Smooth muscle cell (in vitro differentiated cells): ENCODE measurements around the gene ACACA. TPM values are rescaled to one million over a fixed set of nuclear protein-coding genes. Genes with fewer than 3 reads are reported as not detected.
A peak's percentile ranks its signal among the peaks of the same experiment; 100 is the strongest.

Source experiments
- DNase-seq: peaks from one replicate; lab custom pipeline; 2025; ENCODE audit not compliant: unreplicated experiment; lab: John Stamatoyannopoulos, UW
- H2AFZ ChIP-seq: fragments of 200-600 bp; sonication (generic); 2 replicates; pipeline ENCODE4 v1.6.0; 2016; ENCODE audit warnings: antibody characterized with exemption, low read depth, mild to moderate bottlenecking
- H3F3A ChIP-seq: fragments of 200-600 bp; sonication (generic); 2 replicates; pipeline ENCODE4 v1.6.0; 2017; ENCODE audit warnings: antibody characterized with exemption, low read depth
- H3K27ac ChIP-seq: fragments of 200-600 bp; sonication (generic); 2 replicates; pipeline ENCODE4 v1.5.1; 2016; ENCODE audit warnings: low read depth, mild to moderate bottlenecking
- H3K27me3 ChIP-seq: fragments of 200-600 bp; sonication (generic); 2 replicates; pipeline ENCODE4 v1.6.1; 2016; ENCODE audit warnings: low read depth, mild to moderate bottlenecking
- H3K36me3 ChIP-seq: fragments of 200-600 bp; sonication (generic); 2 replicates; pipeline ENCODE4 v1.5.1; 2016; ENCODE audit warnings: low read depth
- H3K4me1 ChIP-seq: fragments of 200-600 bp; sonication (generic); 2 replicates; pipeline ENCODE4 v1.5.1; 2016; ENCODE audit warnings: low read depth
- H3K4me2 ChIP-seq: fragments of 200-600 bp; sonication (generic); 2 replicates; pipeline ENCODE4 v1.6.0; 2016; ENCODE audit warnings: mild to moderate bottlenecking
- H3K4me3 ChIP-seq: fragments of 200-600 bp; sonication (generic); 2 replicates; pipeline ENCODE4 v1.5.1; 2016; ENCODE audit warnings: mild to moderate bottlenecking
- H3K79me2 ChIP-seq: fragments of 200-600 bp; sonication (generic); 2 replicates; pipeline ENCODE4 v1.6.0; 2016; ENCODE audit warnings: low read depth, mild to moderate bottlenecking
- H3K9ac ChIP-seq: fragments of 200-600 bp; sonication (generic); 2 replicates; pipeline ENCODE4 v1.6.0; 2016; ENCODE audit warnings: low read depth
- H3K9me3 ChIP-seq: fragments of 200-600 bp; sonication (generic); replicated peaks from 2 replicates; pipeline ENCODE4 v1.5.1; 2016; ENCODE audit warnings: low read depth
- H4K20me1 ChIP-seq: fragments of 200-600 bp; sonication (generic); 2 replicates; pipeline ENCODE4 v1.6.0; 2016; ENCODE audit warnings: low read depth
- WGBS: methylation state at CpG from one replicate; pipeline ENCODE4 v1.1.7; 2016; ENCODE audit warnings: low lambda C conversion rate; 5-methylcytosine and 5-hydroxymethylcytosine counted together
- polyA plus RNA-seq: library from polyadenylated mRNA; unstranded; fragments of >200 nt; fragmentation: Nextera tagmentation; extraction: Ambion mirVana; gene quantifications from 2 replicates; pipeline ENCODE4 v1.2.1, GENCODE V29; 2016
- total RNA-seq: library from RNA; depleted of rRNA; stranded (reverse); fragments of >200 nt; gene quantifications from 2 replicates; pipeline ENCODE4 v1.2.3, GENCODE V29; 2014
- TF ChIP-seq, protein P1 (sequence below): fragments of 200-600 bp; sonication (generic); IDR thresholded peaks from 2 replicates; pipeline ENCODE4 v1.5.1; 2017; ENCODE audit warnings: borderline replicate concordance, mild to moderate bottlenecking, antibody characterized with exemption; ENCODE audit not compliant: insufficient read depth, poor library complexity, severe bottlenecking

The ACACA gene
- total and polyA plus RNA-seq, 2 experiments from 2014 or later = 16.4 to 33.9 TPM

DNA sequence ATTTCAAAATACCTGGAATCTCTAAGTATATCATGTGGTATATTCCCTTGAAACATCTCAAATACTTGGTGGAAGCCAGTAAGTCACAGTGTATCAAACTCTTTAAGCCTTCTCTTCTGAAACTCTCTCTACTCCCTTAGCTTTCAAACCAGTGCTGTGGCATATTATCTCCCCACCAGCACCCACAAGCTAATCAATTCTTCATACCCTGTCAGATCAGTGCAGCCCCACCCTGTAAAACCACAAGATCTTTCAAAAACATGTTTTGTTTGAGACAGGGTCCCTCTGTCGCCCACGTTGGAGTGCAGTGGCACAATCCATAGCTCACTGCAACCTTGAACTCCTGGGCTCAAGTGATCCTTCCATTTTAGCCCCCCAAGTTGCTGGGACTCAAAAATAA lies 122.4 kb downstream of the ACACA start:
- Histone ChIP-seq H3K4me3 (no peak overlapping the region), H2AFZ (no peak overlapping the region), H3K4me2 (no peak overlapping the region), H3K79me2 (peaks cover 10% of the 10 kb centered on the region), H3K9ac (no peak overlapping the region), H3F3A (no peaks in the 10 kb centered on the region), H3K36me3 (no peaks in the 10 kb centered on the region), H3K9me3 (no peaks in the 10 kb centered on the region), H3K4me1 (no peaks in the 10 kb centered on the region), H3K27ac (no peak overlapping the region), H4K20me1 (peaks cover 19% of the 10 kb centered on the region), H3K27me3 (no peaks in the 10 kb centered on the region)
- TF ChIP-seq, protein P1, sequence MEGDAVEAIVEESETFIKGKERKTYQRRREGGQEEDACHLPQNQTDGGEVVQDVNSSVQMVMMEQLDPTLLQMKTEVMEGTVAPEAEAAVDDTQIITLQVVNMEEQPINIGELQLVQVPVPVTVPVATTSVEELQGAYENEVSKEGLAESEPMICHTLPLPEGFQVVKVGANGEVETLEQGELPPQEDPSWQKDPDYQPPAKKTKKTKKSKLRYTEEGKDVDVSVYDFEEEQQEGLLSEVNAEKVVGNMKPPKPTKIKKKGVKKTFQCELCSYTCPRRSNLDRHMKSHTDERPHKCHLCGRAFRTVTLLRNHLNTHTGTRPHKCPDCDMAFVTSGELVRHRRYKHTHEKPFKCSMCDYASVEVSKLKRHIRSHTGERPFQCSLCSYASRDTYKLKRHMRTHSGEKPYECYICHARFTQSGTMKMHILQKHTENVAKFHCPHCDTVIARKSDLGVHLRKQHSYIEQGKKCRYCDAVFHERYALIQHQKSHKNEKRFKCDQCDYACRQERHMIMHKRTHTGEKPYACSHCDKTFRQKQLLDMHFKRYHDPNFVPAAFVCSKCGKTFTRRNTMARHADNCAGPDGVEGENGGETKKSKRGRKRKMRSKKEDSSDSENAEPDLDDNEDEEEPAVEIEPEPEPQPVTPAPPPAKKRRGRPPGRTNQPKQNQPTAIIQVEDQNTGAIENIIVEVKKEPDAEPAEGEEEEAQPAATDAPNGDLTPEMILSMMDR = no peak
- DNase-seq = no peak
- 85% methylated on average over 2 of the region's 2 CpGs for WGBS

DNA sequence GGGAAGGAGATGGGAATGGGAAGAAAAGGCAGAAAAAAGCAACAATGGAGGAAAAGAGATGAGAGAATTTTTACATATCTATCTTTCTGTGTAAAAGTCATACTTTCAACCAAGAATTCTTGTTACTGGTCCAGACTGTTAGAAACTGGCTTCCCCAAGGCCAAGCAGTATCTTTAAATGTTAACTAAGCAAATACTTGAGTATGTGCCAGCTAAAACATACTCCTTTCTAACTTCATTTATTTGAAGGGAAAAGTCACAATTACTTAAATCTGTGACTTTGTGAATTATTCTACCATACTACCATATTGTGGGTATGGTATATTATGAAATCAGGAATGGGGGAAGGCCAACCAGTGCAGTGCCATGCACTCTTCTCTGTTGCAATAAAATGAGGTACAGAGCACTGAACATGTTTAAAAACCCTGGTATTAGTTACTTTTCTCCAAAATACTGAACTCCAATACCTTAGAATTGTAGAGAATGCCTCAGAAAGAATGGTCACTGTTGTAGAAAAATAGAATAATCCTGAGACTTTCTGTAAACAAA lies 123.1 kb downstream of the ACACA start:
- Histone ChIP-seq H3K27ac (no peak overlapping the region), H3F3A (no peaks in the 10 kb centered on the region), H3K9me3 (no peaks in the 10 kb centered on the region), H3K4me2 (no peak overlapping the region), H3K27me3 (no peaks in the 10 kb centered on the region), H3K36me3 (no peaks in the 10 kb centered on the region), H3K4me1 (no peaks in the 10 kb centered on the region), H3K79me2 (peaks cover 9% of the 10 kb centered on the region), H2AFZ (no peak overlapping the region), H4K20me1 (peaks cover 19% of the 10 kb centered on the region), H3K4me3 (no peak overlapping the region), H3K9ac (no peak overlapping the region)
- TF ChIP-seq, protein P1 = no peak
- DNase-seq = no peak

DNA sequence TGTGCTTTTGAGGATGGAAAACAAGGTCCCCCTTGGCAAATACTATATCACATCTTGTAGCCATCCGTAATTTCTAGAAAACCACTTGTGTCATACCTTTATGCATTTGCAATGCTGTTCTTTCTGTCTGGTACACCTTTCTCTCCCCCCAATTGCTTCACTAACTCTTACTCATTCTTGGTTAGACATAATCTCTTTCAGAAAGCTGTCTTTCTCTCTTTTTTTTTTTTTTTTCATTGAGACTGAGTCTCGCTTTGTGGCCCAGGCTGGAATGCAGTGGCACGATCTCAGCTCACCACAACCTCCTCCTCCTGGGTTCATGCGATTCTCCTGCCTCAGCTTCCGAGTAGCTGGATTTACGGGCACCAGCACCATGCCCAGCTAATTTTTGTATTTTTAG lies 125.8 kb downstream of the ACACA start:
- H2AFZ ChIP-seq = no peak overlapping the region
- H4K20me1 ChIP-seq = peaks cover 12% of the 10 kb centered on the region
- H3K4me2 ChIP-seq = no peak overlapping the region
- no peak for DNase-seq
- TF ChIP-seq, protein P1 = no peak
- no peaks in the 10 kb centered on the region for H3K4me1 ChIP-seq
- no peak overlapping the region for H3K9ac ChIP-seq
- H3K9me3 ChIP-seq = no peaks in the 10 kb centered on the region
- peaks cover 12% of the 10 kb centered on the region for H3F3A ChIP-seq
- H3K4me3 ChIP-seq = no peak overlapping the region
- H3K79me2 ChIP-seq = no peaks in the 10 kb centered on the region
- H3K36me3 ChIP-seq = no peaks in the 10 kb centered on the region
- no peak overlapping the region for H3K27ac ChIP-seq
- WGBS = 36% methylated on average over 6 of the region's 6 CpGs
- H3K27me3 ChIP-seq = no peaks in the 10 kb centered on the region

DNA sequence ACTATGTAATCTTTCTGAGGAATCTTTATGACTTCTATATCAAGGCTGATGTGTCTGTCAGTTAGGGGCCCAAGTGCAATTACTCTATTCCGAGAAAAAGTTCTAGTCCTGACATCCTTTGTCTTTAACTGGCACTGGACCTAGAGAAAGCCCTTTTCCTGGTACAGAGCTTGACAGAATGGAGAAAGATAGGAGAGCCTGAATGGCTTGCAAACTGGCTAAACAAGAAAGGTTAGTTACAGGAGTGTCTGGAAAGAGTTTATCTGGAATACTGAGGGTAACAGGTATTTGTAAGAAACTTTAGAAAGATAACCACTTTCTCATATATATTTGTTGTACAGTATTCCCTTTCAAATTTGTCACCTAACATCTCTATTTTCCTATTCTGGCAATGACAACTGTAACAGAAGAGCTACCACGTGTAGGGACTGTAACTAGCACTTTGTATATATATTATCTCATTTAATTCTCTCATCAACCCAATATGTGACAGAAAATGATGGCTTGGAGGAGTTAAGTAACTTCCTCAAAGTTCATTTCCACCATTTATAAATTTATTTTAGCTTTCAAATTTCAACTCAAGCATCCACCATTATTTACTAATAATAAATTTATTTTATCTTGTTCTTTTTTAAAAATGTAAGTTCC lies 128.3 kb downstream of the ACACA start:
- no peak for DNase-seq
- Histone ChIP-seq H3K9me3 (no peaks in the 10 kb centered on the region), H2AFZ (no peak overlapping the region), H3K4me1 (peaks cover 11% of the 10 kb centered on the region), H3F3A (peaks cover 27% of the 10 kb centered on the region), H3K27me3 (no peaks in the 10 kb centered on the region), H4K20me1 (peaks cover 27% of the 10 kb centered on the region), H3K9ac (no peak overlapping the region), H3K4me2 (peak overlapping the region; percentile 26), H3K27ac (no peak overlapping the region), H3K36me3 (no peaks in the 10 kb centered on the region), H3K79me2 (no peaks in the 10 kb centered on the region), H3K4me3 (no peak overlapping the region)
- TF ChIP-seq, protein P1 = no peak
- WGBS = 52% methylated on average over 2 of the region's 2 CpGs
